GM12873 (cell line): Measurements from ENCODE around the gene NOD1.

Source experiments
- TF ChIP-seq, protein P1 (sequence below): IDR thresholded peaks from 2 replicates; pipeline ENCODE4 v1.5.1; 2012; ENCODE audit warnings: low read depth, mild to moderate bottlenecking, moderate library complexity, low read length, control low read depth; ENCODE audit not compliant: insufficient read depth; ENCODE audit errors: missing control alignments

The NOD1 gene

DNA sequence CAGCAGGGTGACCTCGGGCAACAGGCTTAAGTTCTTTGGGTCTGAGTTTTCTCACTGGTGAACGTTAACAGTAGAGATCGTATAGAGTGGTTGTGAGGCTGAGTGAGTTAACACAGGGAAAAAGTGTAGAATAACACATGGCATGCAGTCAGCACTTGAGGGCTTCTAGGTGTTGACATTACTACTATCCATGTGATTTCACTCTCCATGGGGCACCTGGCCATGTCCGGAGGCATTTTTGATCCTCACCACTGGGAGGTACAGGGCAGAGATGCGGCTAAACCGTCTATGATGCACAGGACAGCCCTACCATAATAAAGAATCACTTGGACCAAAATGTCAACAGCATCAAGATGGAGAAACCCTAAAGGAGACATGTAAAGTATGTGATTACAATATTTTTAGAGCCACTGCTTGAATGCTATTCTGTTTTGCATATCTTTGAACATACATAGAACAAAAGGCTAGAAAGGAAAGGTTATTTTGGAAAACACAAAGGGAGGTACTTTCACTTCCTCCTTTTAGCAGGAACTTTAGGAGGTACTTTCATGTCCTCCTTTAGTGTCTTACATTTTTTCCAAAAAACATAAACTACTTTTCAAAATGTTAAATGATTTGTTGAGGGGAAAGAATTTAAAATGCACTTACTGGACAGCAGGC lies 44.3 kb downstream of the NOD1 start:
- TF ChIP-seq, protein P1, sequence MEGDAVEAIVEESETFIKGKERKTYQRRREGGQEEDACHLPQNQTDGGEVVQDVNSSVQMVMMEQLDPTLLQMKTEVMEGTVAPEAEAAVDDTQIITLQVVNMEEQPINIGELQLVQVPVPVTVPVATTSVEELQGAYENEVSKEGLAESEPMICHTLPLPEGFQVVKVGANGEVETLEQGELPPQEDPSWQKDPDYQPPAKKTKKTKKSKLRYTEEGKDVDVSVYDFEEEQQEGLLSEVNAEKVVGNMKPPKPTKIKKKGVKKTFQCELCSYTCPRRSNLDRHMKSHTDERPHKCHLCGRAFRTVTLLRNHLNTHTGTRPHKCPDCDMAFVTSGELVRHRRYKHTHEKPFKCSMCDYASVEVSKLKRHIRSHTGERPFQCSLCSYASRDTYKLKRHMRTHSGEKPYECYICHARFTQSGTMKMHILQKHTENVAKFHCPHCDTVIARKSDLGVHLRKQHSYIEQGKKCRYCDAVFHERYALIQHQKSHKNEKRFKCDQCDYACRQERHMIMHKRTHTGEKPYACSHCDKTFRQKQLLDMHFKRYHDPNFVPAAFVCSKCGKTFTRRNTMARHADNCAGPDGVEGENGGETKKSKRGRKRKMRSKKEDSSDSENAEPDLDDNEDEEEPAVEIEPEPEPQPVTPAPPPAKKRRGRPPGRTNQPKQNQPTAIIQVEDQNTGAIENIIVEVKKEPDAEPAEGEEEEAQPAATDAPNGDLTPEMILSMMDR, result no peak

DNA sequence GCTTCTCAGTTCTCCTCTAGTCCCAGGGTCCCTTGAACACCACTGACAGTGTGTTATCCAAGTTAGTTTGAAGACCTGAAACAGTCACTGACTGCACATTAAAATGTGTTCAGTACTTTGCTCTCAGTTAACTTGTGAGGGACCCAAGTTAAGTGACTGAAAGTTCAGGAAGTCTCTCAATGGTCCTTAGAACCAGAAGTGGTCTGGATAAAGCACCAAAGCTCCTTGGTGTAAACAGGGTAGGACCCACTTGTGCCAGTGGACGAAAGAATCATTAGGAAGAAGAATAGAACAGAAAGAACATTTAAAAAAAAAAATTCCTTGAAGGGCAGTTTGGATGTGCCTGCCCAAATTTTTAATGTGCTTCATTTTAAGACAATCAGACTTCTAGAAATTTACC lies 45.1 kb downstream of the NOD1 start:
- TF ChIP-seq, protein P1, result no peak

DNA sequence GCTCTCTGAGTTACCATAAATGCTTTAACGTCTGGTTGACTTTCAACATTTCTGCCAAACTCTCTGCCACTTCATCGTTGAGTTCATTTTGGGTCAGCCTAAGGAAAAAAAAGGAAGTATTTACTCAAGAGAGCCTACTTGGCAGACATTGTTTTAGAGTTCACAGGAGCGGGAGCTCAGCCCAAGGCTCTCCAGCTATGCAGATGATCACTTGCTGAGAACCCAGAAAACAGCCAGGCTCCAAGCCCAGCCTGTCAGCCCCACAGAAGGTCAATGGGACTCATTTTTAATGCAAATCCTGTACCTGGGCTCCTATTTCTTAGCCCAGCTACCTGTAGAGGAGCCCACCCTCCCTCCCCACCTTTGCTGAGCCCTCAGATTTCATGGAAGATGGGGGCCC lies 45.5 kb downstream of the NOD1 start:
- TF ChIP-seq, protein P1, result no peak

DNA sequence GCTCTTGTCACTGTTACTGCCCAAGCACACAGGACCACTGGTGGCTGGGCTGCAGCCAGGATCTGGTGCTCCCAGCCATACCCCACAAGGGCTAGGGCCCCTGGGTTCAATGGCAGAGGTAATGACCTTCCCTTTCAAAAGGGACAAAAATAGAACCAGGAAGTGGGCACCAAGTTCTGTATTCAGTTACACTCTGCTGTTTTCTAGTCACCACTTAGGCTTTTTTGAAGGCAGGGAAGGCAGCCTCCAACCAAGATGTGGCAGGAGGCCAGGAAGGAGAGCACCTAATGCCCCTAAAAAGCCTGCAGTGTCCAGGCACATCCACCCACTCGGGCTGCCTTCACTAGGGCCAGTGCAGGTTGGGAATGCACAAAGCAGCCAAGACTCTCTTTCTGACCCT lies 47.8 kb downstream of the NOD1 start:
- TF ChIP-seq, protein P1, result no peak

DNA sequence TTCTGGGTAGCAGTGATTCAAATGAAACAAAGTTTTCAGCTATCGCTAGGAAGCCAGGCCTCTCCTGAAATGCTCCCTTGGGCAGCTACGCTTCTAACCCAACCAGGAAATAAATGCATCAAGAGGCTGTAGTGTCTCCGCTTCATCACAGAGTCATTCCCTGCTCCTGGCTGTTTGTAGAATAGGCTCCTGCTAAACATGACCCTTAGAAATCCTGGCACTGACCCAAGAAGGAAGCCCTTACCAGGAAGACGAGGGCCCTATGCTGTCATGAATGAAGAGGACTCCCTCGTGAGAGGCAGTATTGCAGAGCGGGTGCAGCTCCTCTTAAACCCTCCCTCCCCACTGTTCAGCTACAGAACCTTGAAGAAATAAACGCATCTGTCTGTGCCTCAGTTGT lies 48.3 kb downstream of the NOD1 start:
- TF ChIP-seq, protein P1, result no peak

DNA sequence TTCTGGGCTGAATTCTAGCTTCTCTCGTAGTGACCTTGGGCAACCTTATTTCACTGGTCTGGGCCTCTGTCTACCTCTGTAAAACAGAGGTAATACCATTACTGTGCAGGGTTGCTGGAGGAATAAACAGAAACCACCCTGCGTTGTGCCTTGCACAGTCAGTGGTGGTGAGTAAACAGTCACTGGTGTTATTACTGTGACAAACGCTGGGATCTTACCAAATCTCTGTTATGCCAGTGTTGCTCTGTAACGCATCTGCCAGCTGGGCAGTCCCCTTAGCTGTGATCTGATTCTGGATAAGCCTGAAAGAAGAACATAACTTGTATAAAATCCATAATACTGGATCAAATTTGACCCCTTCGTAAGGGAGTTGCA lies 49.4 kb downstream of the NOD1 start:
- TF ChIP-seq, protein P1, result no peak

DNA sequence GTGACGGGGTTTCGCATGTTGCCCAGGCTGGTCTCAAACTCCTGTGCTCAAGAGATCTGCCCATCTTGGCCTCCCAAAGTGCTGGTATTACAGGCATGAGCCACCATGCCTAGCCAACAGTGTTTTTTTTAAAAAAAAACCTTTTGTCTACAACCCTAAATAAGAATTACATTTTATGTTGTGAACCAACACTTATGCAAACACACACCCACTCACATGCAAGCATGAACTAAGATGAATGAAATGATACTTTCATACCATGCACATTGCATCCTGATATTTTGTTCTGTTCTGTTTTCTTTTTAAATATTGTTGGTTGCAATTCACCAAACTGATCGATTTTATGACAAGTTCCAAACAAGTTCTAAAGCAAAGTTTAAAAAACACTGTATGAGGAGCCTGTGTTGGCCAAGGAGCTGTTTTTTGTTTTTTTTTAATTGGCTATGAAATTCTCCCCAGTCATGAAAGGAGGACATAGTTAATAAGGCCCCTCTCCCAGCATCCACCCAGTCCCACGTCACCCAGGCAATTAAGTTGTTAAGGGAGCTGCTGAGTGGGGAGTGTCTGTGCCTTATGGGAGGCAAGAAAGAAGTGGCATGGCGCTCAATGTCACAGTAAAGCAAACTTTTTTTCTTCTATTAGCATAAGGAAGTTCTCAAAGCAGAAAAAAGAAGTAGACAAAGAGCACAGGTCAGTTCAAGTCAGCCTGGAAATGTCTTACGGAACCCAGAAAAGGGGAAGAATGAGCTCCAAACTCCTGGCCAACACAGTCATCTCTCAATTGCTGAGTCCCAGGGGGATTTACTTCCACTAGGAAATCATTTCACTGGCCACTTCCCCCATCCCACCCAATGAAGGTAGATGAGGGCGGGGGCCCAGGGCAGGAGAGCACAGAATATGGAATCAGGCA lies 50.1 kb downstream of the NOD1 start:
- TF ChIP-seq, protein P1, result no peak
